ENCODE data around the gene ZNF318.

GRCh38 chr6:43328528-43328927 lies 40.9 kb downstream of the ZNF318 start:
- TF ChIP-seq CTCF (IDR thresholded peaks at IDR 0.05) (no peak), POLR2A (IDR thresholded peaks at IDR 0.05) (no peak)
